KG1 (cell line): ENCODE data around the gene UBE2K.
"Not testable (repeated sequence)": the region's sequence is repeated elsewhere in the genome, so short reads cannot be mapped to it uniquely, and the experiment has no call there.

ENCODE experiments used
- DNase-seq: peaks from one replicate; lab custom pipeline; 2025; lab: John Stamatoyannopoulos, UW

UBE2K gene

DNA sequence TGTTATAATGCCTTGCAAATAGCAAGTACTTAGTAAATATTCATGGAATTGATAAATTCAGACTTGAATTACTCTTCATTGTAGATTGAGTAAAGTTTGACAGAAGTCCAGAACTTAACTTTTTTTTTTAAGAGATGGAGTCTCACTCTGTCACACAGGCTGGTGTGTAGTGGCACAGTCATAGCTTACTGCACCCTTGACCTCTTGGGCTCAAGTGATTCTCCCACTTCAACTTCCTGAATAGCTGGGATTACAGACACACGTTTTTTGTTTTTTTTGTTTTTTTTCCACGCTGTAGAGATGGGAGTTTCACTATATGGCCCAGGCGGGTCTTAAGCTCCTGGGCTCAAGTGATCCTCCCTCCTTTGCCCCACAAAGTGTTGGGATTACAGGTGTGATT is 32.1 kb downstream of the UBE2K start:
- no peak for DNase-seq

DNA sequence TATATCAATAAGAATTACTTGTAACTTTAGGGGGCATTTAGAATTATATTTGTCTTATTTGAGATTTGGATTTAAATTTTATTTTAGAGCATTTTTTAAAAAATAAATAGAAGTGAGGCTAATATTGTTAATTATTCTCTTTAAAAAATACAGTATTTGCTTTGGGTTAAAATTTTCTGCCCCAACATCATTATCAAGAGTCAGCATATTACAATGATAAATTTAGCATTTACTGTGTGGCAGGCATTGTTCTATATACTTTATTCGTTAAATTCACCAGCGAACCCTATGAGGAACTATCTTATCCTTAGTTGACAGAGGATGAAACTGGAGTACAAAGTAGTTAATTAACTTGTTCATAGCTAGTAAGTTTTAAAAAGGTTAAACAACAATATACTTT is 34.0 kb downstream of the UBE2K start:
- no peak for DNase-seq

DNA sequence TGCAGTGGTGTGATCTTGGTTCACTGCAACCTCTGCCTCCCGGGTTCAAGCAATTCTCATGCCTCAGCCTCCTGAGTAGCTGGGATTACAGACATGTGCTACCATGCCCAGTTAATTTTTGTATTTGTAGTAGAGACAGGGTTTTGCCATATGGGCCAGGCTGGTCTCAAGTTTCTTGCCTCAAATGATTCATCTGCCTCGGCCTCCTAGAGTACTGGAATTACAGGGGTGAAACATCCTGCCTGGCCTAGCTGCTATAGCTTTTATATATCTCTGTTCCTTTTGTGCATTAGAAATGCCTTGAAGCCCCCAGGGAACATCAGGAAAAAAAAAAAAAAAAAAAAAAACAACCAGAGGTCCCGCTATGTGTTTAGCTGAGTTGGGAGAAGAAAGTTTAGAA is 34.8 kb downstream of the UBE2K start:
- no peak for DNase-seq

DNA sequence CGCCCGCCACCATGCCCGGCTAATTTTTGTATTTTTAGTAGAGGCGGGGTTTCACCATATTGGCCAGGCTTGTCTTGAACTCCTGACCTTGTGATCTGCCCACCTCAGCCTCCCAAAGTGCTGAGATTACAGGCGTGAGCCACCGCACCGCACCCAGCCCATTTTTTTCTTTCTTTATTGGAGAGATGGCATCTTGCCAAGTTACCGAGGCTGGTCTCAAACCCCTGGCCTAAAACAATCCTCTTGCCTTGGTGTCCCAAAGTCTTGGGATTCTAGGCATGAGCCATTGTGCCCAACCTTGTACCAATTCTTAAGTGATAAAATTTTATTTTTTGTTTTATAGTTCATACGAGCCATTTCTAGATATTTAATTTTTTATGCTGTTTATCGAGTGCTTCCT is 41.7 kb downstream of the UBE2K start:
- DNase-seq: not testable (repeated sequence)

DNA sequence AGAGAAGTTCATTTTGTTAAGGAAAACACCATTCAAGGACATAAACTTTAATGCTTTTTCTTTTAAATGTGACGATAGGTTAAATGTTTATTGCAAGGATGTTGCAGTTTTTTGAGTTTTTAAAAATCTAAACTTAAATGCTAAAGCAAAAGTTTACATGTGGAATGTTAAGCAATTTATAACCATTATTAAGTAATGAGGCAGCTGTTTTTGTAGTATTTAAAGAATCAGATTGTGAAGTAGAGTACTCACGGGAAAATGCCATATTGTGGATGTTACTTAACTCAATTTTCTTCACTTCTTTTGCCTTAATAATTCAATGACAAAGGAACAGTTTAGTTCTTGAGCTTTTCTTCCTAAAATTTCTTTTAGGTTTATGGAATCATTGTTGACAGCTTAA is 43.5 kb downstream of the UBE2K start:
- no peak for DNase-seq

DNA sequence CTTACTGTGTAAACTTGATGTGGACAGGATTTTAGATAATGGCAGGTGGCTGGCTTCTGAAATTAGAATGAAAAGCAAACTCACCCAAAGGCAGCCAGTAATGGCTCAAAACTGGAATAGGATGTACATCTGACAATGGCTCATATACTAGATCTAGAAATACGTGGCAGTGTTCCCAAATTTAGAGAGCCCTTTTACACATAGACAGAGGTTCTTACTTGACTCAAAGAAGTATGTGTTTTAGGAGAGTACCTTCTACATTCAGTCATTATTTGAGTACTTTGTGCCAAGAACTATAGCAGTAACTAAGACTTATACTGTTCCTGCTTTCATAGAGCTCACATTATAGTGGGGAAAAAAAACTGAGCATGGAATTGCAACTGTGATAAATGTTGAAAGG is 48.0 kb downstream of the UBE2K start:
- no peak for DNase-seq

DNA sequence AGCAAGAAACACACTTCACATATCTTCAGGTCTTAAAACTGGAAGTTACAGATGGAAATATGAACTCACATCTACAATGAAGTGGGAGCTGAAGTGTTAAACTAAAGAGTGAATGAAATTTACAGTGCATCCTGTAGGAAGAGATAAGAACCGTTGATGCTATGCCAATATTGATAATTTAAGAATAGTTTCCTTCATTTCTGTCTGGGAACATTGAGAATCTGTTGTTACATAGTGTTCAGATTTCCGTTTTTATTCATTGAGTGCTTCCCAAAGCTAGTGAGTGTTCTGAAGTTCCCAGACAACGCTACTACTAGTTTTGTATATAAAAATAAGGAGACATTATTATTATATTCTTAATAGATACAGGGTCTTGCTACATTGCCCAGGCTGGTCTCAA is 52.3 kb downstream of the UBE2K start:
- DNase-seq: no peak

DNA sequence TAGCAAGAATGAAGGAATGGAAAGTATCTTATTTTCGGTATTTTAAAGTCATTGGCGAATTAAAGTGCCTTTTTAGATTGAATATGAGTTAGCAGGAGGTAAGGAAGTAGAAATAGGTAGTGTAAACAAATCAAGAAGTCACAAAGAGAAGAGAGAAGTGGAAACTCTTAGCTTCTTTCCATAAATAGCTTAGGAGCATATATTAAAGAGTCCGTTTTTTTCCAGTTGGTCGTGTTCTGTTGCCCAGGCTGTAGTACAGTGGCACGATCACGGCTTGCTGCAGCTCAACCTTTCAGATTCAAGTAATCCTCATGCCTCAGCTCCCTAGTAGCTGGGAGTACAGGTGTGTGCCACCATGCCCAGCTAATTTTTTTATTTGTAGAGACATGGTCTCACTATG is 56.4 kb downstream of the UBE2K start:
- no peak for DNase-seq

DNA sequence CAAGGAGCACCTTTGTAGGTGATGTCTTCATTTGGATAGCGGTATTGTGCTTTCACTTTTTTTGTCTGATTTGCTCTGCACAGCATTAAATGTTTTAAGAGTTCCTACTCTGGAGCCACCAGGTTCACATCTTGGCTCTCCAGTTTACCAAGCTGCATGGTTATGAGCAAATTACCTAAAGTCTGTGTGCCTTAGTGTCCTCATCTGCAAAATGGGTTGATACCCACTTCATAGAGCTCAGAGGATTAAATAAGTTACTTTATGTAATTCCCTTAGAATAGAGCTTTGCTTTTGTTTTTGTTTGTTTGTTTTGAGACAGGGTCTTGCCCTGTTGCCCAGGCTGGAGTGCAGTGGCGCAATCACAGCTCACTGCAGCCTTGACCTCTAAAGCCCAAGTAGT is 58.2 kb downstream of the UBE2K start:
- no peak for DNase-seq

DNA sequence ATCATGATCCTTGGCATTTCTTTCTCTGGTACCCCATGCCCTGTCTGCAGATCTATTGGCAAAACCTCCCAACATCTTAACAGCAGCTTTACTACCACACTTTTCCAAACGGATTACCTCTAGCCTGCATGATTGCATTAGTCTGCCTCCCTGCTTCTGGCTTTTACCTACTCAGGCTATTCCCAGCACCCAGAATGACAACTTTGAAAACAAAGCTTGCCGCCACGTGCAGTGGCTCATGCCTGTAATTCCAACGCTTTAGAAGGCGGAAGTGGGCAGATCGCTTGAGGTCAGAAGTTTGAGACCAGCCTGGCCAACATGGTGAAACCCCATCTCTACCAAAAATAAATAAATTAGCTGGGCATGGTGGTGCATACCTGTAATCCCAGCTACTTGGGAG is 60.2 kb downstream of the UBE2K start:
- no peak for DNase-seq

DNA sequence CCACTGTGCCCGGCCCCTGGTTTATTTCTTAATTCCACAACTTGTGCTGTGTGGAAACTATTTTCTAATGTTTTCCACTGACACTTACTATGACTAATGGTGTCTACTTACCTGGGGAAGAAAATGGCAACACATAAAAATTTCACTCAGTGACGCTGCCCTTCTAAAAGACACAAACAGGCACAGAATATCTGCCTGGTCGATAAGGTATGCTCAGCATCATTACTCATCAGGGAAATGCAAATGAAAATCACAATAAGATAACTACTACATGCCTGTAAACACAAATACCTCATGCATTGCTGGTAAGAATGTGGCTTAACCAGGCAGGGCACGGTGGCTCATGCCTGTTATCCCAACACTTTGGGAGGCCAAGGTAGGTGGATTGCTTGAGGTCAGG is 61.6 kb downstream of the UBE2K start:
- no peak for DNase-seq

DNA sequence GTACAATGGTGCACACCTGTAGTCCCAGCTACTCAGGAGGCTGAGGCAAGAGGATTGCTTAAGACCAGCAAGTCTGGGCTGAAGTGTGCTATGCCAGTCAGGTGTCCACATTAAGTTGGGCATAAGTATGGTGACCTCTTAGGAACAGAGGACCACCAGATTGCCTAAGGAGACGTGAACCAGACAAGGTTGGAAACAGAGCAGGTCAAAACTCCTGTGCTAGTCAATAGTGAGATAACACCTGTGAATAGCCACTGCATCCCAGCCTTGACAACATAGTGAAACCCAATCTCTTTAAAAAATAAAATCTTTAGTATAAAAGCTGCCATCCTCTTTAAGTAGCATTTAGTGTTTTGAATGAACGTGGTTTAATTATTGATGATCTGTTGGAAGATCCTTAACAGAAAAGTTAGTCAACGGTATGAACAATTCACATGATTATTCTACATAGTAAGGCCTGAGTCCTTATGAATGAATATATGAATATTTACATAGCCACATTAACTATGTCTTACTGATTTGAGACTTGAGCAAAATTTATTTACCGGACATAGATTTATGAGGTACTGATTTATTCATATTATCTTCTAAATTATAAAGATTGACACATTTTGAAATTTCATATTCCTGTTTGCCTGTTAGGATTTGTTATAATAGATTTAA is 63.2 kb downstream of the UBE2K start:
- no peak for DNase-seq

DNA sequence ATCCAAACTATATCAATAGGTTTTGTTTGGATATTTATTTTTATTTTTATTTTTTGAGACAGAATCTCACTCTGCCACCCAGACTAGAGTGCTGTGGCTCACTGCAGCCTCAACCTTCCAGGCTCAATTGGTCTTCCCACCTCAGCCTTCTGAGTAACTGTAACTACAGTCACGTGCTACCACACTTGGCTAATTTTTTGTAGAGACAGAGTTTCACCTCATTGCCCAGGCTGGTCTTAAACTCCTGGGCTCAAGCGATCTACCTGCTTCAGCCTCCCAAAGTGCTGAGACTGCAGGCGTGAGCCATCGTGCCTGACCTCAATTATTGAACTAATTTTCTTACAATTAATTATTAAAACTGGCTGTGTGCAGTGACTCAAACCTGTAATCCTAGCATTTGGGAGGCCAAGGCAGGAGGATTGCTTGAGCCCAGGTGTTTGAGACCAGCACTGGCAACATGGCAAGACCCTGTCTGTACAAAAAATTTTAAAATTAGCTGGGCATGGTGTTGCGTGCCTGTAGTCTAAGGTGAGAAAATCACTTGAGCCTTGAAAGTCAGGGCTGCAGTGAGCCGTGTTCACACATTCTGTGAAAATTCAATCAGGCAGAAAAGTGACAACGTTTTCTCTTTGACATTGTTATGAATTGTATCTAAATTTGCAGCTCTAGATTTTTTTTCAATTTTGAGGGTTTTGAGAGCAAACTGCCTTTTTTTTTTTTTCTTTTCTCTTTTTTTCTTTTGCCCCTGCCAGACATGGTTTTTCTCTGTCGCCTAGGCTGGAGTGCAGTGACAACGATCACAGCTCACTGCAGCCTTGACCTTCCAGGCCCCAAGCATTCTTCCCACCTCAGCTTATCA is 66.0 kb downstream of the UBE2K start:
- no peak for DNase-seq

DNA sequence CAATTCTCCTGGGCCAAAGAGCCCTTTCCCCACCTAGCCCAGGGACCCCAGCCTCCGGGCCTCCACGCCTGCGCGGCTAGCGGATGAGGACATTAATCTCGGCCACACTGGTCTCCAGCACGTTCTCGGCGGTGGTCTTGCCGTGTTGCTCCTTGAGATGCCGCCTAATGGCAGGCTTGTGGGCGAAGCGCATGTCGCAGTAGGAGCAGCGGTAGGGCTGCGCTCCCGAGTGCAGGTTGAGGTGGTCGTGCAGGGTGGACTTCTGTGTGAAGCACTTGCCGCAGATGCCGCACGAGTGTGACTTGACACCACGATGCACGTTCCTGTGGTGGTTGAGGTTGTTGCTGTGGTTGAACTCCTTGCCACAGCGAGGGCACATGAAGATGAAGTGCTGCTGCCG is 72.1 kb downstream of the UBE2K start:
- no peak for DNase-seq

DNA sequence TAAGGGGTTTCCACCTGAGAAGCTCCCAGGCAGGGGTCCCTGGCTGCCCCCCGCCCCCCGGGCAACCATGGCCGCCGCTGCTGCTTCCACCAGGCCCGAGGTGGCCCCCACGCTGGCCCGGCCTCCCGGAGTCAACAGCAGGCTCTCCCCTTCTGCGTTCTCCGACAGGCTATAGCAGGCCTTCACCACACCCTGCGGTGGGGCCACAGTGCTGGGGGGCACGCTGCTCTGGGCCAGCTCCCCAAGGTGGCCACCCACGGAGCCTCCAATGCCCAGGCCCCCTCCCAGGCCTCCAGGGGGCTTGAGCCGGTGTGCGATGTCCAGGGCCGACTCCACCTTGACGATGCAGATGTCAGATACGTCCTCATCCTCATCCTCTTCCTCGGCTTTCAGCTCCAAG is 72.5 kb downstream of the UBE2K start:
- no peak for DNase-seq

DNA sequence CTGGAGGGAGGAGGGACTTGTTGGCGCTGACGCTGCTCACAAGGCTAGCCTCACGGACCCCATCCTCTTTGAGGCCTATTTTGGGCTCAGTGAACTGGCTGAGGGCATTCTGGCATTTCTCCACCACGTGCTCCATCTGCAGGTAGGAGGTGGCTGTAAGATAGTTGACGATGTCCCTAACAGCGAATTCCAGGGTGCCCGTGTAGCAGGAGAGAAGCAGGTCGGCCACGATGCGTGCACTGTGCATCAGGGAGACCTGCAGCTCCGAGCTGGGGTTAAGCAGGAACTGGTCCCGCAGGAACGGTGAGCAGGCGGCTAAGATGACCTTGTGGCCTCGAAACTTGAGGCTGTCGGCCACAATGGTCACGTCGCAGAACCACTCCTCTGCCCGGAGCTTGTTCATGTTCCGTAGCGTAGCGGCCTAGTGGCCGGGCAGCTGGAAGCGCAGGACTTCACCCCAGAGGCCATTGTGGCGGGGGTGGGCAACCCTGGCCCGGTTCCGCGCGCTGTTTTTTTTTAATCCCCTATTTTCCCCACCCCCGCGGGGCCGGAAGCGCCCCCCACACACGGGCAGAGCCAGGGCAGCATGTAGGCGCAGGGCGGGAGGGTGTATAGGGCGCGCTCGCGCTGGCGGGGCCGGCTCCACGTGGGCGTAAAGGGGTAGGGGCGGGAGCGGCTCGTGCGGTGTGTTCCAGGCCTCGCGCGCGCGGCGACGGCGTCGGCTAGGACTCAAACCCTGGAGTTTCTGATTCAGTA is 73.2 kb downstream of the UBE2K start:
- no peak for DNase-seq

DNA sequence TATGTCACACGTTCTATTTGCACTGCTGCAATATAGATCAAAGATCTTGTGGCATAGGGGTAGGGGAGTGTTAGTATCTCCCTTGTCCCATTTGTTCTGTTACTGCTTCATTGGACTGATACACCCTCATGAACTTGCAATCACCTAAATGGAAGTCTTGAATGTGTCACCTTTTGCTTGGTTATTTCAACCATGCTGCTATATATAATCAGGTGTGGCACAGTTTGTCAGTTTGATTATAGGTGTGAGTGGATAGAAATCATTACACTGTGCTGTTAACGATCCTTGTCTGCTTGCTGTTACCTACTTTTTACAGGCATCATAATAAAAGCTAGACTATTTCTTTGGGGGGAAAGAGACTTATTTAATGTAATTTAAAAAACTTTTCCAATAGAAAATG is 84.1 kb downstream of the UBE2K start:
- not testable (repeated sequence) for DNase-seq

DNA sequence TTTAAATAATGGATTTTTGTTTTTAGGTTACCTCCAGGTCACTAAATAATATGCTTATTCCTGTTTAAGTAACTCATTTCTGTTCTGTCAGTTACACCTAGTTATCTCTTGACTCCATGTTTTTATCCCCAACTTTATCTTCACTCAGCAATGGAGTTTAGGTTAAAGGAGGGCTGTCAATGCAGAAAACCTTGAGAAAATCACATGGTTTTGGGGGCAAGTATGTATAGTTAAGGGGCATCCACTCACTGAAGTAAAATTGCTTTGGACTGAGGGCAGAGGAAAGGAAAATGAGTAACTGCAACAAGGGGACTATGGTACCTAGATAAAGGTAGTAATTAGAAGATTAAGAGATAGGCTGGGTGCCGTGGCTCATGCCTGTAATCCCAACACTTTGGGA is 87.1 kb downstream of the UBE2K start:
- no peak for DNase-seq

DNA sequence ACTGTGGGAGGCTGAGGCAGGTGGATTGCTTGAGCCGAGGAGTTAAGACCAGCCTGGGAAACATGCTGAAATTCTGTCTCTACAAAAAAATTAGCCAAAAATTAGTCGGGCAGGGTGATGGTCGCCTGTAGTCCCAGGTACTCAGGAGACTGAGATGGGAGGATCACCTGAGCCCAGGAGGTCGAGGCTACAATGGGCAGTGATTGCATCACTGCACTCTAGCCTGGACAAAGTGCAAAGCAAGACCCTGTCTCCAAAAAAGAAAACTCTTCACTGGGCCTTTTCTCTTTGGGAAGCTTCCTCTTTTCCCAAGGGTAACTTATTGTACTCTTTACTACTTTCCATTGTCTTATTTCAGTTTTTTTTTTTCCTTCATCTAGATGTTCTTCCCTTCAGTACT is 88.9 kb downstream of the UBE2K start:
- no peak for DNase-seq

DNA sequence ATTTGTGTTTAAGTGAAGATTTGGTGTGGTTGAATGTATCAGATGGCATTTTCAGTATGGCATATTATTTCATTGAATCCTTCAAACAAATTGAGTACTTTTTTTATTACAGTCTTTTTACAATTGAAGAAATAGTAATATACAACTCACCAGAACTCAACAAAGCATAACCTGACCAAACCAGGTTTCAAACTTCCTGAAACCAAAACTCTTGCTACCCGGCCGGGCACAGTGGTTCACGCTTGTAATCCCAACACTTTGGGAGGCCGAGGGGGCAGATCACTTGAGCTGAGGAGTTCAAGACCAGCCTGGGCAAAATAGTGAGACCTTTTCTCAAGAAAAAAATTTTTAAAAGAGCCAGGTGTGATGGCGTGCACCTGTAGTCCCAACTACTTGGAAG is 94.2 kb downstream of the UBE2K start:
- DNase-seq: no peak

DNA sequence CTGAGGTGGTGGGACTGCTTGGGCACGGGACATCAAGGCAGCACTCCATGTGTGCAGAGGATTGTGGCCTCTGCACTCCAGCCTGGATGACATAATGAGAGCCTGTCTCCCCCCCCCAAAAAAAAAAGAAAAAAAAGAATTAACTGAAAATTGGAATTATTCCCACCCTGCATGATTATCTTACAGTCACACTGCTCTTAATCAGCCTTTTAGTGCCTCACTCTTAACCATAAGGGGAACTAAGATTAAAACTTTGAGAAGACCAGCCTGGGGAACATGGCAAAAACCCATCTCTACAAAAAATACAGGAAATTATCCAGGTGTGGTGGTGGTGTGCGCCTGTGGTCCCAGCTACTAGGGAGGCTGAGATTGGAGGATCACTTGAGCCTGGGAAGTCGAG is 94.6 kb downstream of the UBE2K start:
- DNase-seq: no peak

DNA sequence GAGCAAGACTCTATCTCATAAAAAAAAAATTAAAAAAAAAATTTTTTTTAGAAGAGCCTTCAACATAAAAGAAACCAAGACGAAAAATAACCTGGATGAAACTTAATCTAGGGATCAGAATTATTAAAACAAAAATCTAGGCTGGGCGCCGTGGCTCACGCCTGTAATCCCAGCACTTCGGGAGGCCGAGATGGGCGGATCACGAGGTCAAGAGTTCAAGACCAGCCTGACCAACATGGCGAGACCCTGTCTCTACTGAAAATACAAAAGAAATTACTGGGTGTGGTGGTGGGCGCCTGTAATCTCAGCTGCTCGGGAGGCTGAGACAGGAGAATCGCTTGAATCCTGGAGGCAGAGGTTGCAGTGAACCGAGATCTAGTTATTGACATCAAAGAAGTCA is 95.0 kb downstream of the UBE2K start:
- DNase-seq: not testable (repeated sequence)

DNA sequence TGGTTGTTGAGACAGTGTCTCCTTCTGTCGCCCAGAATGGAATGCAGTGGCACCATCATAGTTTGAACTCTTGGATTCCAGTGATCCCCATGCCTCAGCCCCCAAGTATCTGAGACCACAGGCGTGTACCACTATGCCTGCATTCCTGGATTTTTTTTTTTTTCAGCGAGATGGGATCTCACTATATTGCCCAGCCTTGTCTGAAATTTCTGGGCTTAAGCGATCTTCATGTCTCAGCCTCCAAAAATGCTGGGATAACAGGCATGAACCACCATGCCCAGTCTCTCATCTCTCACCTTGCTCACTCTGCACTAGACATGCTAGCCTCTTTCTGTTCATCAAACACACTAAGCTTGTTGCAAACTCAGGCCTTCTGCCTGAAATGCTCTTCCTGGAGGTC is 104.1 kb downstream of the UBE2K start:
- no peak for DNase-seq
